GM12875 (cell line): Measurements from ENCODE around the gene NFKBIB.

Source experiments
- H3K4me3 ChIP-seq: one replicate; pipeline ENCODE4 v1.5.1; 2011; ENCODE audit warnings: low read depth, low read length, control low read depth
- TF ChIP-seq, protein P1 (sequence below): IDR thresholded peaks from 2 replicates; pipeline ENCODE4 v1.5.1; 2011; ENCODE audit warnings: low read depth, mild to moderate bottlenecking, control low read depth, inconsistent platforms, low read length, moderate library complexity, borderline replicate concordance; ENCODE audit not compliant: insufficient read depth

The NFKBIB gene

DNA sequence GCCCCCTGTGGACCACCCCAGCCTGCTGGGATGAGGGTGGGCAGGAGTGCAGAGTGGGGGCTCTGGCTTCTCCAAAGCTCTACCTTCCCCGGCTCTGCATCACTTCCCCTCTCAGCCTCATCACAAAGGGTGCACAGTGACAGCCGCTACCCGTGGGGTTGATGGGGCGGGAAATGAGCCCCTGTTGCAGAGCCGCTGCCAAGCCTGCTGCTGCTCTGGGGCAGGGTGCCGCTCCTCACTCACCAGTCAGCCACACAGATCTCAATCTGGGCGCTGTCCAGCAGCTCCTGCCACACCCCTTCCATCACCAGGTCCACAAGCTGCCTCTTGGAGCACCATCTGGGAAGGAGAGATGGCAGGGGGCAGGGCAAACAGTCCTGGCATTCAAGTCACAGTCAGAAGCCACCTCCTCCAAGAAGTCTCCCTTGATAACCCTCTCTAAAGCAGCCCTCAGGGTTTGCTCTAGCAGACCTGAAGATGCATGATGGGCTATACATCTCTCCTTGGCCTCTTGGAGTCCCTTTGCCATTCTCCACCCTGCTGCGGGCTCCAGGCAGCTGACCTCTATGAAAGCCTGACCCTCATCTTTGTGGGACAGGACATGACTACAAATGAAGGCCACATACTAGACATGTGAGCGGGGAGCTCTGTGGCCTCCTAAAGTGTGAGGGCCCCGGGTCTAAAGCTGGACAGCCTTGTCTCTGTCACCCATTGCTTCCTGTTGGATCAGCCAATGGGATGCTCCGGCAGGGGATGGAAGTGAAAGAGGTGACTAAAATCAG lies 46.7 kb downstream of the NFKBIB start:
- H3K4me3 ChIP-seq = no peak overlapping the region
- TF ChIP-seq, protein P1, sequence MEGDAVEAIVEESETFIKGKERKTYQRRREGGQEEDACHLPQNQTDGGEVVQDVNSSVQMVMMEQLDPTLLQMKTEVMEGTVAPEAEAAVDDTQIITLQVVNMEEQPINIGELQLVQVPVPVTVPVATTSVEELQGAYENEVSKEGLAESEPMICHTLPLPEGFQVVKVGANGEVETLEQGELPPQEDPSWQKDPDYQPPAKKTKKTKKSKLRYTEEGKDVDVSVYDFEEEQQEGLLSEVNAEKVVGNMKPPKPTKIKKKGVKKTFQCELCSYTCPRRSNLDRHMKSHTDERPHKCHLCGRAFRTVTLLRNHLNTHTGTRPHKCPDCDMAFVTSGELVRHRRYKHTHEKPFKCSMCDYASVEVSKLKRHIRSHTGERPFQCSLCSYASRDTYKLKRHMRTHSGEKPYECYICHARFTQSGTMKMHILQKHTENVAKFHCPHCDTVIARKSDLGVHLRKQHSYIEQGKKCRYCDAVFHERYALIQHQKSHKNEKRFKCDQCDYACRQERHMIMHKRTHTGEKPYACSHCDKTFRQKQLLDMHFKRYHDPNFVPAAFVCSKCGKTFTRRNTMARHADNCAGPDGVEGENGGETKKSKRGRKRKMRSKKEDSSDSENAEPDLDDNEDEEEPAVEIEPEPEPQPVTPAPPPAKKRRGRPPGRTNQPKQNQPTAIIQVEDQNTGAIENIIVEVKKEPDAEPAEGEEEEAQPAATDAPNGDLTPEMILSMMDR = no peak

DNA sequence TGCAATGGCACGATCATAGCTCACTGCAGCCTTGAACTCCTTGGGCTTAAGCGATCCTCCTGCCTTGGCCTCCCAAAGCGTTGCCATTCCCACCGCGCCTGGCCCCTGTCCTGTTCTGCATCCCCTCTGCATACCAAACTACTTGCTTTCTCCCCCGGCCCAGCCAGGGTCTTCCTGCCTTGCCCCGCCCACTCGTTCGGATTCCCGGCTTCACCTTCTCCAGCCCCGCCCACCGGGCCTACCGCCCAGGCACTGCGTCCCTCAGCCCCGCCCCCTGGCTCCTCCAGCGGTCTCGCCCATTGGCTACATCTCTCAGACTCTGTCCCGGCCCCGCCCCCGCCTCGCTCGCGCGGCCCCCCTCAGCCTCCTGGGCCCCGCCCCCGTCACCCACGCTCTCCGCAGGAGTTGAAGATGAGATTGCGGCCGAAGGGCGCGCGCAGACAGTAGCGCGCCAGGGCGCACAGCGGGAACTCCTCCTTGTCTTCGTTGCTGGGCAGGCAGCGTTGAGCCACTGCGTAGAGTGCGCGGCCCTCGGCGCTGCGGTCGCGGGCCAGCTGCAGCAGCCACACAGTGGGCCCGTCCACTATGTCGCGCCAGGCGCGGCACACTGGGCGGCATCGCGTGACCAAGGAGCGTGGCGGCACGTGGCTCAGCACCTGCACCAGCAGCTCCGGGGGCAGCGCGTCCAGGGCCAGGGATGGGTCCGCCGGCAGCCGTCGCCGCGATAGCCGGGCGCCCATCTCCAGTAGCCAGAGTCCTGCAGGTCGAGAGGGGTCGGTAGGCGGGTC lies 50.0 kb downstream of the NFKBIB start:
- TF ChIP-seq, protein P1 = no peak
- no peak overlapping the region for H3K4me3 ChIP-seq

DNA sequence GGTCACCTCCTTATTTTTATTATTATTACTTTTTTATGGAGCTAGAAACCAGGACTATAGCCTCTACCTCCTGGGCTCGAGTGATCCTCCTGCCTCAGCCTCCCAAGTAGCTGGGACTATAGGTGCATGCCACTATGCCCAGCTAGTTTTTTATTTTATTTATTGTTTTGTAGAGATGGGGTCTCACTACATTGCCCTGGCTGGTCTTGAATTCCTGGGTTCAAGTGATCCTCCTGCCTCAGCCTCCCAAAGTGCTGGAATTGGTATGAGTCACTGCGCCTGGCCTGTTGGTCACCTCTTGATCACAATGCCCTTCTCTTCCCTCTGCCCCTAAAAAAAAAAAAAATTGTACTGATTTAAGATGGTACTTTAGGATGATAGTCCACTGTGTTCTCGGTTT lies 51.4 kb downstream of the NFKBIB start:
- no peak overlapping the region for H3K4me3 ChIP-seq
- TF ChIP-seq, protein P1 = no peak

DNA sequence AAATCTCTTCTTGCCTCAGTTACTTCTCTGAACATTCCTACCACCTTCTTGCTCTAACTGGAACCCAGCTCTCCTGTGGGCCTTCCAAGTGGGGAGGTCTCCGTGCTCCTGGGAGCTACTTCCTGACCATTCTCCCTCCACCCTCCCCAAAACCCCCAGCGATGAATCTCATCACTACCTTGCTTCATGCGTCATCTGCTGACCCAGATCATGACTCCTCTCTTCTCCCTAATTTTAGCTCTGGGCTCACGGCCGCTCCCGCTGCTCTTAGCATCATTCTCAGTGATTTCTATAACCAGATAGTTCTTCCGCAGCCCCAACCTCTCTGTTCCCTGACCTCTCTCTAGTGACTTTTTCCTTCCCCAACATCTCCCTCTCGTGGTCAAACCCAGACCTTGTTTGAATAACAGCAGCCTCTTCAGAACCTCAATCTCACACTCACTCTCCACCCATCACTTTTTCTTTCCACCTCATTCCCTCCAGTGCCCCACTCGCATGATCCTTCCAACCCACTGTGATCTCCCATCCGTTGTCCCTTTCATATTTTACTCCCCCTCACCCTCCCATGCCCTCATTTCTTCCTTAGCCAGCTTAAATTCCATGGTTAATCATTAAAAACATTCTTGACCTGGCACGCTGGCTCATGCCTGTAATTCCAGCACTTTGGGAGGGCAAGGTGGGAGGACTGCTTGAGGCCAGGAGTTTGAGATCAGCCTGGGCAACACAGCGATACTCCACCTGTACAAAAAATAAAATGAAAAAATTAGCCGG lies 52.8 kb downstream of the NFKBIB start:
- H3K4me3 ChIP-seq = no peak overlapping the region
- TF ChIP-seq, protein P1 = peak; percentile 43; the same call in 1 of the 2 replicates

DNA sequence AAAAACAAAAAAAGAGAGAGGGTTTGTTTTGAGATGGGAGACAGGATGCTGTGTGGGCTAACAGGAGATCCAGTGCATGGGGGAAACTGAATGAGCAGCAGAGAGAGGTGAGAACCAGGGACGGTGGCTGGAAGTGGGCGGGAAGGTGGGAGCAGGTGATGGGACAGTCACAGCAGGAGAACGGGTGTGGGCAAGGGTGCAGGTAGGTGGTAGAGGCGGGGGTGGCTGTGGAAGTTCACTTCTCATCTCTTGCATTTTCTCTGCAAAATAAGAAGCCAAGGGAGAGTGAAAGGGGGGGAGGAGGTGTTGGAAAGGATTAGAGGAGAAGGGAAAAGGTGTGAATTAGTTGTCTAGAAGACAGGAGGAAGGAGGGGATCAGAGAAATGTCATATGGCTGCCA lies 53.9 kb downstream of the NFKBIB start:
- no peak overlapping the region for H3K4me3 ChIP-seq
- TF ChIP-seq, protein P1 = no peak

DNA sequence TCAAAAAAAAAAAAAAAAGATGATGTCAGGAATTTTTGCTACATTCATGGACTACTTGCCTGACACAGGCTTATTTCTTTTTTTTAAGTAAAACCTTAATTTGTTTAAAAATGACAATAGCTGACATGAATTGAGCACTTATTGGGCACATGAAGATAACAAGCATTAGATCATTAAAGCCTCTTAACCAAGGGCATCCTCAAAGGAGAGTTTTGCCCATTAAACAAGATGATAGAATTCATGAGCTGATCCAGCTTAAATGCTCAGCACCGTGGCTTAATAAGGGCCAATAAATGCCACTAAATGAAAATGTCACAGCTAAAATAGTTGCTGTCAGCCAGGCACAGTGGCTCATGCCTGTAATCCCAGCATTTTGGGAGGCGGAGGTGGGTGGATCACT lies 56.5 kb downstream of the NFKBIB start:
- TF ChIP-seq, protein P1 = no peak
- H3K4me3 ChIP-seq = no peak overlapping the region
